ENCODE data around the gene CSTPP1.

Gene CSTPP1

GRCh38 chr11:47052576-47052975 lies 116.0 kb downstream of the CSTPP1 start:
- DNase-seq (ENCODE audit: low spot score) = no peak
- TF ChIP-seq, protein P1, sequence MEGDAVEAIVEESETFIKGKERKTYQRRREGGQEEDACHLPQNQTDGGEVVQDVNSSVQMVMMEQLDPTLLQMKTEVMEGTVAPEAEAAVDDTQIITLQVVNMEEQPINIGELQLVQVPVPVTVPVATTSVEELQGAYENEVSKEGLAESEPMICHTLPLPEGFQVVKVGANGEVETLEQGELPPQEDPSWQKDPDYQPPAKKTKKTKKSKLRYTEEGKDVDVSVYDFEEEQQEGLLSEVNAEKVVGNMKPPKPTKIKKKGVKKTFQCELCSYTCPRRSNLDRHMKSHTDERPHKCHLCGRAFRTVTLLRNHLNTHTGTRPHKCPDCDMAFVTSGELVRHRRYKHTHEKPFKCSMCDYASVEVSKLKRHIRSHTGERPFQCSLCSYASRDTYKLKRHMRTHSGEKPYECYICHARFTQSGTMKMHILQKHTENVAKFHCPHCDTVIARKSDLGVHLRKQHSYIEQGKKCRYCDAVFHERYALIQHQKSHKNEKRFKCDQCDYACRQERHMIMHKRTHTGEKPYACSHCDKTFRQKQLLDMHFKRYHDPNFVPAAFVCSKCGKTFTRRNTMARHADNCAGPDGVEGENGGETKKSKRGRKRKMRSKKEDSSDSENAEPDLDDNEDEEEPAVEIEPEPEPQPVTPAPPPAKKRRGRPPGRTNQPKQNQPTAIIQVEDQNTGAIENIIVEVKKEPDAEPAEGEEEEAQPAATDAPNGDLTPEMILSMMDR (IDR thresholded peaks at IDR 0.05; ENCODE audit: extremely low read depth, missing control alignments) = no peak

DNA sequence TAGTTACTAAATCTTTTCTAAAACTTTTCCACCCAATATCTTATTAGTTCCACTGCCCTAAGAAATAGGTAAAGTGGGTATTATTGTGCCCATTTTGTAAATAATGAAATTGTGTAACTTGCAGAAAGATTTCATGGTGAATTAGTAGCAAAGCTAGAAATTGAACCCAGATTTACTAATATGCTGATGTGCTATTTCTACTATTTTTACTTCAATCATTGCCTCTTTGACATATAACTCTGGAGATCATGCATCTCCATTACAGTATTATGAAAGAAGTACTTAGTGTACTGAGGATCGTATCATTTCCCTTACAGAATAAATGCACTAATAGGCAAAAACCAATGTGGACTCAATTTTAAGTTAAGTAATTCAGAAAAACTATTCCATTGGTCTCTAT lies 119.0 kb downstream of the CSTPP1 start:
- no peak for DNase-seq (ENCODE audit: low spot score)
- TF ChIP-seq, protein P1 (IDR thresholded peaks at IDR 0.05; ENCODE audit: extremely low read depth, missing control alignments) = no peak

DNA sequence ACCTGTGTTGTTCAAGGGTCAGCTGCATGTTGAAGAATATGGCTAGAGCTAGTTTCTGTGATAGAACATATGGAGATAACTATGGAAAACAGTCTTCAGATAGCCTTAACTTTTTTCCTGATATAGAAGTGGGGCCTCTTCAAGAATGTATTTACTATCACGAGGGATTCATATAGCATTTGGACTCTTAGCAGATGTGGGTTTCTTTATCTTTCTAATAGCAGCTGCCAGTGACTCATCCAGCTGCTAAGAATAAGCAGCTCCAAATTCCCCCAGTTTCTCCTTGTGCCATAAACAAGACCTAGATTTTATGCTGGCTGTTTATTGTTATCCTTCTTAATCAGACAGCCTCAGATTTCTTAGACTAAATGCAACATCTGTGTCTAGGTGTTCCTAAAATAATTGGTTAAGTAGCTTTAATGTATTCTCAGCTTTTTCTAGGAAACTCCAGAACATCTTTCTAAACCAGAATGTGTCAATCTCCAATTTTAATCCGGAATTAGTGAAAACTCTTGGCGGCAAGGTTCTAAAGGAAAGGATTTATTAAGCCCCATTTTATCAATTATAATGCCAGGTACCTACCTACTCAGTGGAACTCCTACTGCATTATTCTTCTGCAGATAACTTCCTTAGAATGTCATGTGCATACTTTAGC lies 119.8 kb downstream of the CSTPP1 start:
- no peak for DNase-seq (ENCODE audit: low spot score)
- TF ChIP-seq, protein P1 (IDR thresholded peaks at IDR 0.05; ENCODE audit: extremely low read depth, missing control alignments) = no peak

- TF ChIP-seq, protein P1 (IDR thresholded peaks at IDR 0.05; ENCODE audit: extremely low read depth, missing control alignments) = no peak
- no peak for DNase-seq (ENCODE audit: low spot score)
Observed at GRCh38 chr11:47057365-47057764, 120.8 kb downstream of the CSTPP1 start.

GRCh38 chr11:47060807-47061206 lies 124.2 kb downstream of the CSTPP1 start:
- DNase-seq (ENCODE audit: low spot score) = no peak
- TF ChIP-seq, protein P1 (IDR thresholded peaks at IDR 0.05; ENCODE audit: extremely low read depth, missing control alignments) = no peak

GRCh38 chr11:47061429-47062178 lies 125.0 kb downstream of the CSTPP1 start:
- TF ChIP-seq, protein P1 (IDR thresholded peaks at IDR 0.05; ENCODE audit: extremely low read depth, missing control alignments) = no peak
- no peak for DNase-seq (ENCODE audit: low spot score)

DNA sequence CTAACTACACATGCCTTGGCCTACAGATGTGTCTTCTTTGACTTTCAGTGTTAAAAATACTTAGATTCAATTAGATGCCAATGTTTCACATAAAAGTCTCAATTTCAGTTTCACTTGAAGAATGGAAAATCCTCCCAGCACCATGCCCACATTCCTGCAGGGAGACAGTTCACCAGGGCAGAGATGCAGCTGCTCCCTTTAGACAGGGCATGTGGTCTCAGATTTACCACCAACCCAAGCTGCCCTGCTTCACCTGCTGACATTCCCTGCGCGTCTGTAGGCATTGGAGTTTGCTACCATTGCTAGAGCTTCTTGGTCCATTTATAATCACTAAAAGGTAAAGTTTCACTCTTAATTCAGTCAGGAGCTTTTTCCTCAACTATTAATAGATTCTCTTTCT lies 126.2 kb downstream of the CSTPP1 start:
- TF ChIP-seq, protein P1 (IDR thresholded peaks at IDR 0.05; ENCODE audit: extremely low read depth, missing control alignments) = no peak
- DNase-seq (ENCODE audit: low spot score) = no peak
